Pons (tissue), 1 donor: ENCODE measurements around the gene TAF12.
"Not testable (repeated sequence)": the region's sequence is repeated elsewhere in the genome, so short reads cannot be mapped to it uniquely, and the experiment has no call there.

Experiments used
- DNase-seq: peaks from one replicate; pipeline ENCODE4 v3.0.0-alpha.2; 2016; ENCODE audit warnings: low spot score

Gene TAF12

GRCh38 chr1:28644494-28644893 is 1.6 kb upstream of the TAF12 start:
- peak; percentile 17 for DNase-seq

GRCh38 chr1:28642056-28642846 is 616 bp downstream of the TAF12 start:
- DNase-seq = peak; percentile 28

DNA sequence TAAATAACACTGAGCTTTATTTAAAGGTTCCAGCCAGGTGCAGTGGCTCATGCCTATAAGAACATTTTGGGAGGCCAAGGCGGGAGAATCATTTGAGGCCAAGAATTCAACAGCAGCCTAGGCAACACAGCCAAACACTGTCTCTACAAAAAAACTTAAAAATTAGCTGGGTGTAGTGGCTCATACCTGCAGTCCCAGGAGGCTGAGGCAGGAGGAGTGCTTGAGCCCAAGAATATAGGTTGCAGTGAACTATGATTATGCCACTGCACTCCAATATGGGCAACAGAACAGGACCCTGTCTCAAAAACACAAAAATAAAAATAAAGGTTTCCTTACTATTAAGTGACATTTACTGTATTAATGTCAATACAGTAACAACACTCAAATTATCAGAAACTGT is 2.1 kb downstream of the TAF12 start:
- no peak for DNase-seq

DNA sequence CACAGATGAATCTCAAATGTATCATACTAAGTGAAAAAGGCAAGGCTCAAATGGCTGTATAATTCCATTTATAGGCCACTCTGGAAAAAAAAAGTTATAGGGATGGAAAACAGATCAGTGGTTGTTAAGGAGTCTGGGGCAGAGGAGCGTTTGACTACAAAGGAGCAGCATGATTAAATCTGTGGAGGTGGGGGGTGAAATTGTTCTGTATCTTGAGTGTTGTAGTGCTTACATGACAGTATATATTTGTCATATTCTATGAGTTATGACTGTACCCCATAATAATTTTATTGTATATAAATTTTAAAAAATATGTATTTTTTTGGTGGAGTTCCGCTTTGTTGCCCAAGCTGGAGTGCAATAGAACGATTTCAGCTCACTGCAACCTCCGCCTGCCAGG is 10.3 kb downstream of the TAF12 start:
- no peak for DNase-seq

- DNase-seq = no peak
These were observed 11.2 kb downstream of the TAF12 start for GRCh38 chr1:28631713-28632112.

DNA sequence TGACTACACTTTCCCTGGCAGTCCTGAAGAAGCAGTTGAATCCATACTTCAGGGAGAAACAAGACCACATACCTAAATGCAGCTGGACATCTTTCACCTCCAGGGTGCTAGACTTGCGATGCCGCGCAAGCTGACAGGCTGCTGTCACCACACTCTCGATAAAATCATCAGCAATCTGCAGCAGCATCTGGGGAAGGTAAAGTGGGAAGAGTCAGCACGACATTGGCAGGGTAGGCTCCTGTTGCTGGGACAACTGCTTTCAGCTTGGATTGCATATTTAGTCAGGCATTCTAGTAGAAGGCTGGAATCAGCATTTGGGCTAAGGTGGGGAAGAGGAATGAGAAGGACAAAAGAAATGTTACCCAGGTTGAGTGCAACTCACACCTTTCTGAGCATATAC is 29.7 kb downstream of the TAF12 start:
- no peak for DNase-seq

DNA sequence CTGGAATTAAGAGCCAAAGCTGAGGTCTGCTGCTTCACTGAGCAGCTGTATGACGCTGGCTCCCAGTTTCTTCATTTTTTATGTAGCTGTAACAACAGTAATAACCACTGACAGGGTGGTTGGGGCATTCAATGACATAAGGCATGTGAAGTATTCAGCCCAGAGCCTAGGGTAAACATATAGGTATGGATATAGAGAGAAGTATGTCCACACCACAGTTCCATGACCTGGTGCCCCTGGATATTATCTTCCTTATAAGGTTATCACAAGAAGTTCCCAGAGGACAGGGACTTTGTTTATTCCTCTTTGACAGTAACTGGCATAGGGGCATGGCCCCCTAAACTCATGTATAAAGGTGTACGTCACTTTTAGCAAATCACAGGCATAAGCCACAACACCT is 36.1 kb downstream of the TAF12 start:
- no peak for DNase-seq

- no peak for DNase-seq
These were observed 37.9 kb downstream of the TAF12 start for GRCh38 chr1:28604962-28605361.

DNA sequence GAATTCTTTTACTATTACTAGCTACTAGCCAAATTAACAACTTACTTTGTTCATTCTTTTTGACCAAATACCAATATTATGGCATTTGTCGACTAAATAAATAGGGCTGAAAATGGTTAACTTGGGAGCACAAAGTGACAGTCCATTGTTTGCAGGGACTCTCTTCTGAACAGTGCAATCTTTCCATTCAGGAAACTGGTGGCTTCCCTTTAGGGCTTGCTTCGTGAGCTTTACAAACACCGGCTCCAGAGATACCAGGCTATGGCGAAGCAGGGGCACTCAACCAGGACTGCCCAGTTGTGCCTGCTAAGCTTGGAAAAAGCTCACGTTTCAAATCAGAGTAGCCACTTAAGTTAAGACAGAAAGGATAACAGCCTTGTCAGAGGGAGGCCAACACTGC is 38.5 kb downstream of the TAF12 start:
- no peak for DNase-seq

DNA sequence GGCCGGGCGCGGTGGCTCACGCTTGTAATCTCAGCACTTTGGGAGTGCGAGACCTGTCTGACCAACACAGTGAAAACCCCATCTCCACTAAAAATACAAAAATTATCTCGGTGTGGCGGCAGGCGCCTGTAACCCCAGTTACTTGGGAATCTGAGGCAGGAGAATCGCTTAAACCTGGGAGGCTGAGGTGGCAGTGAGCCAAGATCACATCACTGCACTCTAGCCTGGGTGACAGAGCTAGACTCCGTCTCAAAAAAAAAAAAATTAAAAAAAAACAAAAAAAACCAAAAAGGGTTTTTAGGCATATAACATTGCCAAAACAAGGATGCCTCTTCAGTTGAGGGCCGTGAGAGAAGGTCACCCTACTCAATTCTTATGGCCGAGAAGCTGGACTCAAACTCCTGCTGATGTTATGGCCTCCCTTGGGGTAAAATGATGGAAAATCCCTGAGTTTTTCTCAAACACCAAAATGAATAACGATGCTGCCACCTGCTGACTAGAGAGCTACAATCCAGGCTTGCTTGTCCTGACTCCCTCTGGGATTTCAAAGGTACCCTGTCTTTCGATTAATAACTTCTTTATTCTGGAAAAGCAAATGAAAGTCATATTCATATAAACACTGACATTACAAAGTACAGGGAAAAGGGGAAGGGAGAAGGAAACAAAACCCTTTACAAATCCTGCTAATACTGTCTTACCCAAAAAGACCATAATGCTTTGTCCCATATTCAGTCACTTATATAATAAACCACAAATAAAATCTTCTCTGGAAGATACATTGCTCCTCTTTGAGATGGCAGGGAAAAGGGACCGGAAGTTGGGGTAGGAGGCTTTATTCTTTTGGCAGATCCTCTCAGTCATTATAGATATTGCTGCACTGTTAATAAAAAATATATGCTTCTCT is 40.1 kb downstream of the TAF12 start:
- DNase-seq = peak; percentile 93

- DNase-seq = no peak
These were observed 41.2 kb downstream of the TAF12 start for GRCh38 chr1:28601696-28602095.

- DNase-seq = not testable (repeated sequence)
These were observed 46.6 kb downstream of the TAF12 start for GRCh38 chr1:28596276-28596675.

- no peak for DNase-seq
These were observed 47.3 kb downstream of the TAF12 start for GRCh38 chr1:28595412-28596191.

DNA sequence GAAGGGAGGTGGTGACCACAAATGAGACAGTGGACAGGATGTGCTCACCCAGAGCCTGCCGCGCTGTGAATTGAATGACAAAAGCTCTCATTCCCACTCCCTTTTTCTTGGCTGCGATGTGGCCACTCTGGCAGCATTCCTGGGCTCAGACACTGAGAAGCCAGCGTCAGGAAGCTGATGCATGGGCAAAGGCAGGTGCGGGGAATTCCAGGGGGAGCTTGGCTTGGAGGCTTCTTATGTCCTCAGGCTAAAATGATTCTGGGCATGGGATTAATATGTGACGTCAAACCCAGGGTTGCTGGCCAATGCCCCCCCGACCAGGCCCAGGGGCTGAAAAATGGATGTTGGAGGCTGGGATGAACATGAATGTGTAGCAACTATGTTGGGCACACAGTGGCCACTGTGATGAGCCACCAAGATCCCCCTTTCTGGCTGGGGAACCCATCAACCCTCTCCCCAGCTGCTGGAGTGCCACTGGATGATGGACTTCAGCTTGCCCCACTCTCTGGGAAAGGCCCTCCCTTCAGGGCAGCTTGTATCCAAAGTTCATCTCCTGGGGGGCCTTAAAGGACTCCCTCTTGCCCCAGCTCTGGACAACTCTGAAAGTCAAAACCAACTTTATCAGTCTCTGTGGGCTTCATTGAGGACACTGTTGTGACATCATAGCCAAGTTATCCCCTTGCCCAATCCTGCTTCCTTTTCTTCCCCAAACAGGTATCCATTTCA is 48.0 kb downstream of the TAF12 start:
- DNase-seq = not testable (repeated sequence)

DNA sequence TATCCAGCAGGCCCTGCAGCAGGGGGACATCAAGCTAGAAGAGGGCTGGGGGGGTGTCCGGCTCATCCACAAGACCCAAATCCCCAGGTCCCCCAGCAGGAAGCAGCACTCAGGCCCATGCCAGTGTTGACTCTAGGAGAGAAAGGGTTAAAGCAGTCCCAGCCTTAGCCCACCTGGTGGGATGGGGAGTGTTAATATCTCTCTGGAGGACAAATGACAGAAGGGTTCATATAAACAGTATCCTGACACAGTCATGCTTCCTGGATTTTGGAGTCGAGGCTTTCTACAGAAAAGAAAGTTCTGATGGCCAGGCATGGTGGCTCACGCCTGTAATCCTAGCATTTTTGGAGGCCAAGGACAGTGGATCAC is 48.9 kb downstream of the TAF12 start:
- DNase-seq = not testable (repeated sequence)

- no peak for DNase-seq
These were observed 50.4 kb downstream of the TAF12 start for GRCh38 chr1:28592321-28593071.

GRCh38 chr1:28591708-28592320 is 51.1 kb downstream of the TAF12 start, which contains the start of gene RAB42:
Gene RAB42 (plus strand): TSS chr1:28592265. CDS start chr1:28592512, 247 bp downstream.
- DNase-seq = no peak

GRCh38 chr1:28586585-28587391 is 56.1 kb downstream of the TAF12 start:
- DNase-seq = not testable (repeated sequence)

- DNase-seq = no peak
These were observed 60.6 kb downstream of the TAF12 start for GRCh38 chr1:28582248-28582615.
